ENCODE measurements around the gene ITGB1.
"Not testable (repeated sequence)": the region's sequence is repeated elsewhere in the genome, so short reads cannot be mapped to it uniquely, and the experiment has no call there.

ITGB1 gene

DNA sequence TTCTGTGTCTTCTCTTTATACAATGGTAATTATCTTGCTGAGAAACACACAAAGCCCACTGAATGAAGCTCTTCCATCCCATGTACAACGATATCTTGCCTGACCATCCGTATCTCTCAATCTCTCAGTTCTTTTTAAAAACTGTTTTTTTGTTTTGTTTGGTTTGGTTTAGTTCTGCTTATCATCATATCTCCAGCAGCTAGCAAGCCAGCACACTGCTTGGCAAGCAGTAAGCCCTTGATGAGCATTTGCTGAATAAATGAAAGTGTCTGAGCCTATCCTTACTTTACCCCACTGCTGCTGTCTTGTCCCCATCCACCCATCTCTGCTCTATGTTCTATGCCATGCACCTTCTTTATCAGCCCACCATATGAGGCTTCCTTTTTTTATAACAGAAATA lies 34.2 kb downstream of the ITGB1 start:
- H3K4me3 ChIP-seq = no peak overlapping the region
- peaks cover 21% of the 10 kb centered on the region for H3K4me1 ChIP-seq
- no peak overlapping the region for H3K27ac ChIP-seq
- no peak for TF ChIP-seq Cebpa-rat (IDR thresholded peaks at IDR 0.05)
- H3K9ac ChIP-seq = no peak overlapping the region
- H3K4me2 ChIP-seq = no peak overlapping the region
- H3K36me3 ChIP-seq = peaks cover 82% of the 10 kb centered on the region
- no peaks in the 10 kb centered on the region for H4K20me1 ChIP-seq
- no peaks in the 10 kb centered on the region for H3K27me3 ChIP-seq
- peaks cover 20% of the 10 kb centered on the region for H3K9me3 ChIP-seq

DNA sequence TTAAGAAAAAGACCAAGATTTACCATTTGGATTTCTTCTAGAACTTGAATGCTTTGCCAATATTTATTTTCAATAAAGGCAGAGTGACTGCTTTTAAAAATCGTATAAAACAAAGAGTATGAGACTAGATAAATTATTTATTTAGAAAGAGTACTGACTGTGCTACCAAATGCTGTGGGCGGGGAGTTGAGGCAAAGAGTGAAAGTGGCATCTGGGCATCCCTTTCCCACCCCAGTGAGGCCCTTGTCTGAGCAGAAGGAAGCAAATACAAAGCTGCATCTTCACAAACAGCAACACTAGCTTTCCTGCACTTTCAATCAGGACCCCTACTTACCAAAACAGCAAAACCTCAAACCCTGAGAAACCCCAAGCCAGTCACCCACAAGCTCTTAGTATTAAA lies 34.9 kb downstream of the ITGB1 start:
- Histone ChIP-seq H3K4me3 (no peak overlapping the region), H3K36me3 (peaks cover 81% of the 10 kb centered on the region), H3K9me3 (peaks cover 24% of the 10 kb centered on the region), H3K27me3 (no peaks in the 10 kb centered on the region), H4K20me1 (no peaks in the 10 kb centered on the region), H3K27ac (no peak overlapping the region), H3K4me1 (peaks cover 21% of the 10 kb centered on the region), H3K9ac (no peak overlapping the region), H3K4me2 (no peak overlapping the region)
- no peak for TF ChIP-seq Cebpa-rat (IDR thresholded peaks at IDR 0.05)

DNA sequence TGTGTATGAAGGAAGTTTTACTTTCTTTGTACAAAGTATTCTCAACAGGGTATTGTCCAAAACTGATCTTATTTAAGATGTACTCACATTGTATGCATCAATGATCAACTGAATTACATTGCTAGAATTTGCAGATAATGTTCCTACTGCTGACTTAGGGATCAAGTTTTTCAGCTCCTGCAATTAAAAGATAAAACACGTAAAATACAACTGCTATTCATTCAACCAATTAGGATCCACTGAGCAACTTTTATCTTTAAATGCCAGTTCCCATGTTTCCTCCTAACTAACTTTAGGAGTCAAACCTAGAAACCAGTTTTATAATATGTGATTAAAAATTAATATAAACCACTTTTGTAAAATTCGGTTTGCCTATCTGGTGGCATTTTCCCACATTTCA lies 35.9 kb downstream of the ITGB1 start:
- H3K9me3 ChIP-seq = peaks cover 18% of the 10 kb centered on the region
- H3K36me3 ChIP-seq = peaks cover 76% of the 10 kb centered on the region
- H3K4me2 ChIP-seq = no peak overlapping the region
- H3K27ac ChIP-seq = no peak overlapping the region
- H3K4me3 ChIP-seq = no peak overlapping the region
- H3K4me1 ChIP-seq = peaks cover 21% of the 10 kb centered on the region
- no peak for TF ChIP-seq Cebpa-rat (IDR thresholded peaks at IDR 0.05)
- no peak overlapping the region for H3K9ac ChIP-seq
- no peaks in the 10 kb centered on the region for H4K20me1 ChIP-seq
- no peaks in the 10 kb centered on the region for H3K27me3 ChIP-seq

DNA sequence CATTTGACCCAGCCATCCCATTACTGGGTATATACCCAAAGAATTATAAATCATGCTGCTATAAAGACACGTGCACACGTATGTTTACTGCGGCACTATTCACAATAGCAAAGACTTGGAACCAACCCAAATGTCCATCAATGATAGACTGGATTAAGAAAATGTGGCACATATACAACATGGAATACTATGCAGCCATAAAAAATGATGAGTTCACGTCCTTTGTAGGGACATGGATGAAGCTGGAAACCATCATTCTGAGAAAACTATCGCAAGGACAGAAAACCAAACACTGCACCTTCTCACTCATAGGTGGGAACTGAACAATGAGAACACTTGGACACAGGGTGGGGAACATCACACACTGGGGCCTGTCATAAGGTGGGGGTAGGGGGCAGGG lies 40.2 kb downstream of the ITGB1 start:
- not testable (repeated sequence) for H3K27me3 ChIP-seq, H4K20me1 ChIP-seq, H3K4me3 ChIP-seq, H3K4me2 ChIP-seq, H3K27ac ChIP-seq, H3K9ac ChIP-seq
- peaks cover 11% of the 10 kb centered on the region for H3K9me3 ChIP-seq
- H3K36me3 ChIP-seq = peaks cover 59% of the 10 kb centered on the region
- peaks cover 21% of the 10 kb centered on the region for H3K4me1 ChIP-seq

DNA sequence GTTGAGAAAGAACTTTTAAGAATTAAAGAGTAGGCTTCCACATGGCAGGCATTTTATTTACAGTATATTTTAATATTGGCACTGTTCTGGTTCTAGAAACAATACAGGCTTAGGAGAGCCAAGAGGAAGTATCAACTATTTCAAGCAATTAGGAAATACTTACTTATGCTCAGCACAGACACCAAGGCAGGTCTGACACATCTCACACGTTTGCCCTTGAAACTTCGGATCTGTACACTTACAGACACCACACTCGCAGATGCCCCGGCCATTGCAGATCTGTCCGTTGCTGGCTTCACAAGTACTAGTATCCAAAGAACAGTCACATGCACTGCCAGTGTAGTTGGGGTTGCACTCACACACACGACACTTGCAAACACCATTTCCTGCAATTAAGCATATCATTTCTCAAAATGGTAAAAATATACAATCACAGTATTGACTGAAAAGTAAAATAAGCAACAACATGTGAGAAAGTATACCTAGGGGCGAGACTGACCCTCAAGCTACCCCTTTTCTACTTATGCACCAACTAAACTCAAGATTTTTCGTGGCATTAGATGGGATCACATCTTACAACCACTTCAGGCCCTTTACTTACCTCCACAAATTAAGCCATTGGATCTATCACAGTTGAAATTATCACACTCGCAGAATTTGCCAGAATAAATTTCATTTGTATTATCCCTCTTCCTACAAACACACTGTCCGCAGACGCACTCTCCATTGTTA lies 46.6 kb downstream of the ITGB1 start:
- H3K27ac ChIP-seq = no peak overlapping the region
- H3K4me2 ChIP-seq = no peak overlapping the region
- 0 out of 2 replicates have a peak, but pooled peaks cover 4% of the 10 kb centered on the region for H3K9me3 ChIP-seq
- no peak for TF ChIP-seq Cebpa-rat (IDR thresholded peaks at IDR 0.05)
- no peaks in the 10 kb centered on the region for H3K4me1 ChIP-seq
- H3K27me3 ChIP-seq = no peaks in the 10 kb centered on the region
- no peak overlapping the region for H3K9ac ChIP-seq
- H3K4me3 ChIP-seq = no peak overlapping the region
- peaks cover 70% of the 10 kb centered on the region for H3K36me3 ChIP-seq
- H4K20me1 ChIP-seq = no peaks in the 10 kb centered on the region

DNA sequence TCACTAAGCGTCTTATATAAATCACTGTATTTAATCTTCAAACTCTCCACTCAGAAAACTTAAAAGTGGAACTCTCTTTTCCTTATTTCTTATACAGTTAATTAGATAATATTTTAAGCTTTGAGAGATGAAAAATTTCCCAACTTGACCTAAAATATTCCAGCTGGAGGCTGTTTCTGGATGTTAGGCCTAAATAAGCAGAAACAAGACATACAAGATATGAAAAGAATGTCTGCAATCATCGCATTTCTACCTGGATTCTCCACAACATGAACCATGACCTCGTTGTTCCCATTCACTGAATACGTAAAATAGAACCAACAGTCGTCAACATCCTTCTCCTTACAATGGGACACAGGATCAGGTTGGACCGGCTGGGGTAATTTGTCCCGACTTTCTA lies 48.1 kb downstream of the ITGB1 start:
- H3K4me3 ChIP-seq, H3K27me3 ChIP-seq, H3K4me2 ChIP-seq, H3K9ac ChIP-seq, H4K20me1 ChIP-seq, H3K4me1 ChIP-seq, H3K9me3 ChIP-seq, H3K27ac ChIP-seq: not testable (repeated sequence)
- H3K36me3 ChIP-seq = peaks cover 71% of the 10 kb centered on the region

DNA sequence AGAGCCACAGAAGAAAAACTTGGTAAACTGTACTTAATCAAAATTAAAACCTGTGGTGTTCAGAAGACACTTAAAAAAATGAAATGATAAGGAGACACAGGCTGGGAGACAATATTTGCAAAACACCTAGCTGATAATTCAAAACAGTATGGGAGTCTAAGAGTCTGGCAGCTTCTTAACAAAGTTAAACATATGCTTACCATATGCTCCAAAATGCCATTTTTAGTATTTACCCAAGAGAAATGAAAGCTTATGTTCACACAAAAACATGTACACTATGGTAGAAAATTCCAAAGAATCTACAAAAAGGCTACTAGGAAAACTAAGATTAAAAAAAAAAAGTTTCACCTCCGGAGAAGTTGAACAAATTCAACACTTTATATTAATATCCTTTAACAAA lies 48.6 kb downstream of the ITGB1 start:
- Histone ChIP-seq H4K20me1 (no peaks in the 10 kb centered on the region), H3K4me3 (no peak overlapping the region), H3K4me1 (no peaks in the 10 kb centered on the region), H3K36me3 (peaks cover 69% of the 10 kb centered on the region), H3K9ac (no peak overlapping the region), H3K9me3 (0 out of 2 replicates have a peak, but pooled peaks cover 2% of the 10 kb centered on the region), H3K27me3 (no peaks in the 10 kb centered on the region), H3K4me2 (no peak overlapping the region), H3K27ac (no peak overlapping the region)
- TF ChIP-seq Cebpa-rat (IDR thresholded peaks at IDR 0.05) = no peak

DNA sequence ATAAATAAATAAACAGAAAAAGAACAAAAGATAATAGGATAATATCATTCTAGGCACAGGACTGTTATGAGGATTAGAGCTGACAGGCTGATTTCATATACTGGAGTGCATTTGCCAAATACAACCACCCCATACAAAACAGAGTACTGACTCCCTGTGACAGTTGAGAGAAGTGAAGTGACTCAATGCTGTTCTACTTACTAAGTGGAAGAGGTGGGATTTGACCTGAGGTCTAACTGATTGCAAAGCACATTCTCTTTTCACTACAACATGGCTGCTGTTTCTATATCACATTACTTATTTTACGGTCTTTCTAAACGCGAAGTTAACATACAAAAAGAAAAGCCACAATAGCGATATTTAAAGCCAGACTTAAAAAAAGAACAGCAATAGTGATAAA lies 51.4 kb downstream of the ITGB1 start:
- Histone ChIP-seq H3K4me1 (no peaks in the 10 kb centered on the region), H3K4me2 (no peak overlapping the region), H4K20me1 (no peaks in the 10 kb centered on the region), H3K27me3 (no peaks in the 10 kb centered on the region), H3K9me3 (no peaks in the 10 kb centered on the region), H3K9ac (no peak overlapping the region), H3K27ac (no peak overlapping the region), H3K4me3 (no peak overlapping the region), H3K36me3 (peaks cover 63% of the 10 kb centered on the region)
- no peak for TF ChIP-seq Cebpa-rat (IDR thresholded peaks at IDR 0.05)

DNA sequence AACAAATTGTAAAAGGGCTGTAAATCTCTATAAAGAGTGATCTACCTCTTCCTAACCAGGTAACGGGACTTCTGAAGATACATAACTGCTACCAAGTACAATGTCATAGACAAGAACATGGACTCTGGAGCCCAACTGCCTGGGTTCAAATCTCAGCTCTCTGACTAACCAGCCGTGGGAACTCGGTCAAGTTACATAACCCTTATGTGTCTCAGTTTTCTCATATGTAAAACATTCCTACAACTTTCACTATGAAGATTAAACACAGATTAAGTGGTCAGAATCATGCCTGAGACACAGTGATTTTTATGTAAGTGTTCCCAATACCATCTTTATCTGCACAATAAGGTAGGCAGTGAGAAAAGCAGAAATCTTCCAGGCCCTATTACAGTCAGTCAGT lies 52.6 kb downstream of the ITGB1 start:
- Histone ChIP-seq H3K4me3 (no peak overlapping the region), H3K9ac (no peak overlapping the region), H3K36me3 (peaks cover 54% of the 10 kb centered on the region), H3K4me2 (no peak overlapping the region), H3K4me1 (no peaks in the 10 kb centered on the region), H4K20me1 (no peaks in the 10 kb centered on the region), H3K9me3 (no peaks in the 10 kb centered on the region), H3K27me3 (no peaks in the 10 kb centered on the region), H3K27ac (no peak overlapping the region)
- no peak for TF ChIP-seq Cebpa-rat (IDR thresholded peaks at IDR 0.05)

DNA sequence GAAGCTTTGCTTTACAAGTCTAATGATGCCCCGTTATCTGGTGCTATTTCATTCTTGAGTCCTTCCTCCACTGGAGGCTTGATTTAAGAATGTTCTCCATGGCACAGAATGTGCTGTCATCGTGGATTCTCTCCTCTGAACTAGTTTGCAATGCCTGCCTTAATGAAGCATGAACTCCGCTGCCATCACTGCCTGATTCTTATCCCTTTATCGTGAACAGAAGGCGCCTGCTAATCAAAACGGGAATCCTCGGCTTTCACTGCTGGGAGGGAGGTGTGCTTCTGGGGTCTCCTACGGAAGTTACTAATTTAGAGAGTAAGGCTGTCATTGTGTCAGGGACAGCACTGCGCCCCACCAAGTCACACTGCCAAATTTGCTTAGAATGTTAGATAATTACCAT lies 56.2 kb downstream of the ITGB1 start:
- no peak overlapping the region for H3K4me3 ChIP-seq
- H3K27me3 ChIP-seq = no peaks in the 10 kb centered on the region
- no peak overlapping the region for H3K4me2 ChIP-seq
- TF ChIP-seq Cebpa-rat (IDR thresholded peaks at IDR 0.05) = no peak
- no peaks in the 10 kb centered on the region for H3K4me1 ChIP-seq
- H3K36me3 ChIP-seq = peaks cover 51% of the 10 kb centered on the region
- no peaks in the 10 kb centered on the region for H4K20me1 ChIP-seq
- H3K9me3 ChIP-seq = no peaks in the 10 kb centered on the region
- no peak overlapping the region for H3K27ac ChIP-seq
- no peak overlapping the region for H3K9ac ChIP-seq

DNA sequence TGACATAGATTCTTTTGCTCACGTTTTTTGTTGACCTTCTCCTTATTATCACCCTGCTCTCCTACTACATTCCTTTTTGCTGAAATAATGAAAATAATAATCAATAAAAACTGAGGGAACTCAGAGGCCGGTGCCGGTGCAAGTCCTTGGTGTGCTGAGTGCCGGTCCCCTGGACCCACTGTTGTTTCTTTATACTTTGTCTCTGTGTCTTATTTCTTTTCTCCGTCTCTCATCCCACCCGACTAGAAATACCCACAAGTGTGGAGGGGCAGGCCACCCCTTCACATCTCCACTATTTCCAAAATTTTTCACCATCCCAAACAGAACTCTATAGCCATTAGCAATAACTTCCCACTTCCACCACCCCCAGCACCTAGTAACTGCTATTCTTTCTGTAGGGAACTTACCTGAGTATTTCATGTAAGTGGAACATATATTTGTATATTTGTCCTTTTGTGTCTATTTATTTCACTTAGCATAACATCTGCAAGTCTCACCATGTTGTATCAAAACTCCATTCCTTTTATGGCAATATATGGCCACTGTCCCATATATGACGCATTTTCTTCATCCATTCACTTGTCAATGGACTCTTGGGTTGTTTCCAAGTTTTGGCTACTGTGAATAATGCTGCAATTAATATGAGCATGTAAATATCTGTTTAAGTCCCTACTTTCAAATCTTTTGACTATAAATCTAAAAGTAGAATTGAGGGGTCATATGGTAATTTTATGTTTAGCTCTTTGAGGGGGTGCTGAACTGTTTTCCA lies 62.6 kb downstream of the ITGB1 start:
- H3K27ac ChIP-seq, H3K9me3 ChIP-seq, H3K27me3 ChIP-seq: not testable (repeated sequence)

More for the DNA sequence above, 62.6 kb downstream of the ITGB1 start:
- H3K9ac ChIP-seq, H3K4me3 ChIP-seq, H3K4me2 ChIP-seq, H4K20me1 ChIP-seq, H3K4me1 ChIP-seq: not testable (repeated sequence)
- peaks cover 23% of the 10 kb centered on the region; the same call in 1 of the 2 replicates for H3K36me3 ChIP-seq

Data from BLaER1 (cell line).